Stimulated activated CD8-positive, alpha-beta memory T cell treated with anti-CD3 and anti-CD28 coated beads, Interleukin-15, amount 100 ng/mL, for 4 hours (primary cell): ENCODE measurements around the gene TNFRSF19.
"Not testable (repeated sequence)": the region's sequence is repeated elsewhere in the genome, so short reads cannot be mapped to it uniquely, and the experiment has no call there.

Experiments
- DNase-seq, 2 donors: peaks; one replicate each; pipeline ENCODE4 v3.0.0-alpha.2; 2020; ENCODE audit warnings: low read depth in 2 of 2

The TNFRSF19 gene

DNA sequence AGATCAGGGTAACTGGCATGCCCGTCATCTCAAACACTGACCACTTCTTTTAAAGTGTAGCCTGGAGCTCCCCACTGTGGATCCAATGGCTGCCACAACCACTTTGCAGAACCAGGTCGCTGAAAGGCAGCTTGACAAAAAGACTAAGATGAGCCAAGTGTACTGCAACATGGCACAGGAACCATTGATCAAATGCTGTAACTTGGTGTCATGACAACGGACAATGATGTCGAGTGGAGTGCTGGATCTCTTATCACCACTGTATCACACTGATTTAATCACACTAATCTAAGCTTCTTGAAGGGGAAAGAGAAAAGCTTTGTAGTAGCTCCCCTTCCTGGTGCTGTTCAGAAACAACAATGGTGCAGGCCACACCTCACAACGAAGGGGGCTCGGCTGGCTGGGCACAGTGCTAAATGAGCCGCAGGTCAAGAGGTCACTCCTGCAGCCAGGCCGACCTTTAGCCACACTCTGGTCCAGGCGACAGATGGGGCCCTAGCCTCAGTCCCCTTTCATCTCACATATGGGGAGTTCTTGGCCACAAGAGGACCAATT lies 2.2 kb upstream of the TNFRSF19 start:
- no peak for DNase-seq

DNA sequence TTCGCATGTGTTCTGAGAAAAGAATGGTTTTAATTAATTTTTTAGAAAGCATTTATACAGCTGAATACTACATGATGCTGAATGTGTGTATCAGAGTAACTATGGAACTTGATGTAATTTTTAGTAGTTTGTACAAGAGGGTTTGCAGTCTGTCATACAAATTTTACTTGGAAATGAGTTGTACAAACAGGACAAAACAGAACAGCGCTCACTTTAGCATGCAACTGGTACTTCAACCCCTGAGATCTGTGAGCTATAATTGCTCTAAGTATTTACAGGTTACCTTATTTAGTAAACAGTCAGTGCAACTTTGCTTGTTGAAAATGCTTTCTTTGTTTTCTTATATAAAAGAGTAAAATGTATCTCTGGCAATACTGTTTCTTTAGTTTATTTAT lies 706 bp downstream of the TNFRSF19 start:
- no peak for DNase-seq

DNA sequence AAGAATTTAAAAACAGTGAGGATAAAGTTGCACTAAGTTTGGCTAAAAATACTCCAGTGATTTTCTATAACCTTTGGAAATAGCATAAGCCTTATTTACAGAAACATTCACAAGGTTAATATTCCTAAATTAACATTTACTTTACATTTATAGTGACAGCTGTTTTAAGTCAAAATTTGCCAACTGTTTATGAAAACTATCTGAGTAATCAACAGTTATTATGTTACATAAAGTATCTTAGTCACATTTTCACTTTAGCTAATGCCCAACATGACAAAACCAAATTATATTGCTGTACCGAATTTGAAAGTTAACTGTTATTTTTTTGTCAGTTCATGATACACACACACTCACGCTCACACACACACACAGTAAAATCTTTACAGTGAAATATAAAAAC lies 1.2 kb downstream of the TNFRSF19 start:
- DNase-seq: no peak

DNA sequence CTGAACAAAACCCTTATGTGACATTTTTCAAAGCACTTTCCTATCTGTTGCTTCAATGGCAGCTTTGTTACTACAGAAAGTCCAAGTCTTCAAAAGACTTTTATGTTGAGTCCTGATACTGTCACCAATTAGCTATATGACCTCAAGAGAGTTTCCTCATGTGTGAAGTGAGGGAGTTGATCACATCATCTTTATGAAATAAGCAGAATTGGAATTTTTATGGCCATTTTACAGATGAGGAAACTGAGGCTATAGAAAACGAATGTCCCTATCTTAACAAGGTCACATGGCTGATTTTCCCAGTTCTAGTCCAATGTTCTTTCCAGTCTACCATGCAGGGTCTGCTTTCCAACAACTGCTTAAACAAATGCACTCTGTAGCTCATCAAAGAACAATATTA lies 2.6 kb downstream of the TNFRSF19 start:
- DNase-seq: no peak

DNA sequence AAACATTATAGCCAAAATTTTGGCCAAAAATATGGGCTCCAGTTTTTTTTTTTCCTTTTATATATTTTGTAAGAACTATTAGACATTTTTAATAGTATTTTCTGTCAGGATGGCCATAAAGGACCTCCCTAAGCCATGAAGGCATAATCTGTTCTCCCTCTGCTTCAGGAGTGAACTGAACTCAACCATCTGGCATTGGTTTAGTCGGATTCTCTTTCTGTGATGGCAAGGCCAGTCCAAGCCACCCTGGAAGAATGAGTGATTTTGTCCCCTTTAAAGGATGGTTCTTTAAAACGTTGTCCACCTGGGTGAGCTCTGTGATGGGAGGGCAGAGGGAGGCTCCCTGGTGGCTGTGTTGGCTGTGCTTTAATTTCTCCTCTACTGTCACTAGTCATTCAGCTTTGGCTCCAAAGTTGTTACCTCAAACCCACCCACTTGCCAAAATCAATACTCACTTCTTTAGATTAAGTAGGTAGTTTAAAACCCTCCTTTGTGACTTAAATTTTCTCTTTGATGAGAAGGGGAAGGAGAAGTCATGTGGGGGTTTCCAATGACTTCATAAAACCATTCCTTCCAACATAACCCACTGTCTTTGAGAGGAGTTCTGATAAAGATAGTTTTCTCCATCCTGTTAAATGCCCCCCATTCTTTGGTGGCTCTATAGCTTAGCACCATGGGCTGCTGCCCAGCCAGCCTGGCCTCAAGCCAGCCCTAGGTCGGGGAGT lies 4.4 kb downstream of the TNFRSF19 start:
- no peak for DNase-seq

DNA sequence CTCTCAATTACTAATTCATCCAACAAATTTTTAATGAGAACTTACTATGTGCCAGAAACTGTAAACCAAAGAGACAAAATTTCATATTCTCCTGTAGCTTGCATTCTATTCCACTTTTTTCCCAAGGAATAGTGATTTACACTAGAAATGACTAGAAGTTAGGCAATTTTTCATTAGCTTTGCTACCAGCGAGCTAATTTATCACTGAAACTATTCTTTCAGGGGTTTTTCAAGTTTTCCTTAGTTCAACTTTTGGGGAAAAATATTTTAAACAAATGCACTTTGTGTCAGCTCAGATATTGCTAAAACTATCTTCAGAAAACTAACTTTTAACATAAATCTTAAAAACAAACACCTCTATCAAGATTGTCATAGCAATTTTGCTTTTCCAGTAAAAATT lies 5.4 kb downstream of the TNFRSF19 start:
- no peak for DNase-seq

DNA sequence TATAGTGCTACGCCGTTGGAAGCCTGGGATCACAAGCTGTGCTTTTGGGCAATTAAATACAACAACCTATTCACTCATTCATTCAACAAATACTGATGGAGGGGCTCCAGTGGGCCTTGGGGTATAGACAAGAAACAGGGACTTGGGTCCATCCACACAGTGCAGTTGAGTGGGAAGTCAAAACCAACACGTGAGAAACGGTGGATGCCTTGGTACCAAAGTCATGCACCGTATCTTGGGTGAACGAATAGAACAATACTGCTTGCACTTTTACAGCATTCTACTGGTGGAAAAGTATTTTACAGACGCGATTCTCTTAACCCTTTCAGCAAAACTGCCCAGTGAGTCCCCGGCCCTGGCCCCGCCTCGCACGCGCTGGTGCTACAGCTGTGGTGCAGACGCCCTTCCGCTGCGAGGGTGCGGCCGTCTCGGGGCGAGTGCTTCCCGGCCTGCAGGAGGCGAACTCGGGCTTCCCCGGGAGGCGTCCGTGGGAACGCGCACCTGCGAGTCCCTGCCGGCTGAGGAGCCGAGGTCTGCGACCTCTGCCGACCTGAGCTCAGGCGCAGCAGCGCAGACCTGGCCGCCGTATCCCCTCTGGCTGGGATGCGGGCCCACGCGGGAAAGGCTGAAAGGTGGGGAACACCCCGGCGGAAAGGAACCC lies 8.3 kb downstream of the TNFRSF19 start:
- DNase-seq: peak; percentile 11 to 14

DNA sequence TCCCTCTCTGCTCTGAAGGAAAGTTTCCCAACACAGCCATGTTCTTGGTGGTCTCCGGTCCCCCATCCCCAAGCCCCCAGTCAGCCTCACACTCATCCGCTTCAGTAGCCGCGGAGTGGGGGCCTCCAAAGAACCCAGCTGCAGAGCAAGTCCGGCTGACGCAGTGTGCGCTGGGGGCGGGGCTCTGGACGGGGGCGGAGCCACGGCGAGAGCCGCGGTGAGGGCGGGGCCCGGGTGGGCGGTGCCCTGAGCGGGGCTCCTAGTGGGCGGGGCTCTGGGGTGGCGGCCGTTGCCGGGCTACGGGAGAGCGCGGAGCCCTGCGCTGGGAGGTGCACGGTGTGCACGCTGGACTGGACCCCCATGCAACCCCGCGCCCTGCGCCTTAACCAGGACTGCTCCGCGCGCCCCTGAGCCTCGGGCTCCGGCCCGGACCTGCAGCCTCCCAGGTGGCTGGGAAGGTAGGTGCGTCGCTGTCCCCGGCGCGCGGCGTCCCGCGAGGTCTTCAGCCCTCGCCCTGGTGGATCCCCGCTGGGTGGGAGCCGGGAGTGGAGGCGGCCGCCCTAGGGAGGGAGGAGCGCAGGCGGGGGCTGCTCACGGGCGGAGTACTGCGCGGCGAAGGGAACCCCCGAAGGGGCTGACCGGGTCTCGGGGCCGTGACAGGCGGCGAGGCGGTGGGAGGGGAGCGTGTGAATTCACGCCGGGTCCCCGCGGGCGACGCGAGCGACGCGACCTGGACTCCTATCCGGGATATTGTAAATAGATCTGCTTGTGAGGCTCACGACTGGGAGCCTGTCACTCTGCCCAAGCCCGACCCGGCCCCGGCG lies 9.1 kb downstream of the TNFRSF19 start:
- peak; percentile 81 to 85 for DNase-seq

DNA sequence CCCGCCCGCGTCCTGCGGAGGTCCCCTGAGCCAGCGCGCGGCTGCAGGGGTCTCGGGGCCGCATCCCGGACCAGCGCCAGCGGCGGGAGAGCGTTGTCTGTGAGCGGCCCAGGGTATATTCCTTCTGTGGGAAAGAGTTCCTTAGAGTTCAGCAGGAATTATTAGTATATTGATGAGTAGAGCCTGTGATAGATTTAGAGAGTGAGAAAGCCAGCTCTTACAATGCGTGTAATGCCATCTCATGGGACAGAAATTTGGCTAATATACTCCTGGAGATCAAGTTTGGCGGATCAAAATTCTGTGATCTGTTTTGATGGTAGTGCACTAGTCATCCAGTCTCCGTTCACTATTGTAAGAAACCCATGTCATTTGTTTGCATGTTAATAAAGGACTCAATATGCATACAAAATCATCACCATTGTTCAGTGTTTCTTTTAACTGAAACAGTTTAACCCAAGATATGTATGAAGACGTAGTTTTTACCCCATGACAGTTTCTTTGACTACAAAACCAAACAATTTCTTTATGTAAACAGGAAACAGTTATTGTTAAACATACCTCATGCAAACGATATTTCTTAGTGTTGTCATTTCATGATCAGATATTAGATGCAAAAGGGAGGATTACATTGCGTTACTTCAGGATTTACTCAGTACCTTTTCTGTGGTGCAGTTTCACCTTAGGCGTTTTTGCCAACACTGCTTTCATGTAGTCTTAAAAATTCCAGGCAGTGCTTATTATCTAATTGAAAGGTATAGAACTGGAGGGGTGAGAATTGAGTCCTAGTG lies 9.9 kb downstream of the TNFRSF19 start:
- DNase-seq: no peak

DNA sequence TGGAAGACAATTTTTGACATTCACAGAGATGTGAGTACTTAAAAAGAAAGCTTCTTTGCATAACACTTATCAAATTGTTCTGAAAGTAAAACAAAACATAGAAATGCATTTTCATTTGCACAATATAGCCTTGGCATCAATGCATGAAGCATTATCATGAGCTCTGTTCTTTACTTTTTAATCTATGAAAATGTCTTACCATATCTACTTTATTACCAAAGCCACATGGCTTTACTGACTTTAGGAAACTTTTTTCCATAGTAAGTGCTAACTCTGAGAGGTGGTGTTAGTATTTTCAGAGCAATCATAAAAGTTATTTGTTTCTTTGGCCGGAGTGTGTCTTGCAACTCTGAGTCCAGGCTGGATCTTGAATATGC lies 10.5 kb downstream of the TNFRSF19 start:
- no peak for DNase-seq

DNA sequence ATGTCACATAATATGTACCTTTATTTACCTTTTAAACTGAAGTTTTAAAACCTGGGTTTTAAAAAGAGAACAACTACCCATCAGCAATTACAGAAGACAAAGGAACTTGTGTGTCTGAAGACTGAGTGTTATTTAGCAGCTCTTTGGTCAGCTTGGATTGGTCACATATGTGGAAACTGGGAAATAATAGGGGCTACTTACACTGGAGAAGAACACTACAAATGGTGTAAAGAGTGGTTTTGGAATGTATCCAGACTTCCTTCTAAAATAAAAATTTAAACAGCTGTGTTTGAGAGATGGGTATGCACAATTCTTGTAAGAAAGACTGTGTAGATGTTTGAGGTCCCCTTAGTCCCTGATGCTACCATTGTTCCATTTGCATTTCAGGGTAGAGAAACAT lies 13.3 kb downstream of the TNFRSF19 start:
- DNase-seq: no peak

DNA sequence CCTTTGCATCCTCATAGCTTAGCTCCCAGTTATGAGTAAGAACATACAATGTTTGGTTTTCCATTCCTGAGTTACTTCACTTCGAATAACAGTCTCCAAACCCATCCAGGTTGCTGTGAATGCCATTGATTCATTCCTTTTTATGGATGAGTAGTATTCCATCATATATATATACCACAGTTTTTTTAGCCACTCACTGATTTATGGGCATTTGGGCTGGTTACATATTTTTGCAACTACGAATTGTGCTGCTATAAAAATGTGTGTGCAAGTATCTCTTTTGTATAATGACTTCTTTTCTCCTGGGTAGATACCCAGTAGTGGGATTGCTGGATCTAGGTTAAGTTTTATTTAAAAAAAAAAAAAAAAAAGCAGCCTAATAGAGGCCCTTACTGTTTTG lies 14.1 kb downstream of the TNFRSF19 start:
- DNase-seq: no peak

DNA sequence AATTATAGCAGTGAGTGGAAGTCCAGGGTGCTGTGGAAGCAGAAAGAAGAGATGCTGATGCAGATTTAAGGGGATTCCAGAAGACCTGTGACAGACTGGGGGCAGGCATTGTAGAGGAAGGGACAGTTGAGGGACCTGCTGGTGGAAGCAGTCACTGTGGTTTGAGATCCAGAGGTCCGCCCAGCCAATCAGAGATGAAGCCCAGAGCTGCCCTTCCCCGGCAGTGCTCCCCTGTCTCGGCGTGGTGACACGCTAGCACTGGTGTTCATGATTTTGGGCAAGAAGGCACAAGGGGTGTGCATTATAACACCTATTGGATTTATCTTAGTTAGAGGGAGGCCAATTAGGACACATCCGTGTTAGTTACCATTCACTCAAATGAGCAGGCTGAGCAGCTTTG lies 16.1 kb downstream of the TNFRSF19 start:
- DNase-seq: no peak

DNA sequence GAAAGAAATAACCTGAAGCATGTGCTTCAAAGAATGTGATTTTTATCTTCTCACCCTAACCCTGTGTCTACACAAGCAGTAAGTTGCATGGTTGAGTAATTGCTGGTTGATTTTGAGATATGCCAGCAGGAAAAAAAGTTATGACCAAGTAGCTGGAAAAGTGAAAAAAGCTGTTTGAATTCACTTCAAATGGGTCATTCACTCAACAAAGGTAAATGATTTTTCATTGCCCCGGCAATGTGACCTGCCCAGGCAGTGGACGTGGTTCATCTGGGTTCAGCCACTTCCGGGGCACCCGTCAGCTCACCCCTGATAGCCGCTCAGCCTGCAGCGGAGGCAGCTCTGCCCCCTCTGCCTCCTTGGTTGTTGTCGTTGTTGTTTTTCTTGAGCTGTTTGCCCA lies 18.5 kb downstream of the TNFRSF19 start:
- DNase-seq: no peak

DNA sequence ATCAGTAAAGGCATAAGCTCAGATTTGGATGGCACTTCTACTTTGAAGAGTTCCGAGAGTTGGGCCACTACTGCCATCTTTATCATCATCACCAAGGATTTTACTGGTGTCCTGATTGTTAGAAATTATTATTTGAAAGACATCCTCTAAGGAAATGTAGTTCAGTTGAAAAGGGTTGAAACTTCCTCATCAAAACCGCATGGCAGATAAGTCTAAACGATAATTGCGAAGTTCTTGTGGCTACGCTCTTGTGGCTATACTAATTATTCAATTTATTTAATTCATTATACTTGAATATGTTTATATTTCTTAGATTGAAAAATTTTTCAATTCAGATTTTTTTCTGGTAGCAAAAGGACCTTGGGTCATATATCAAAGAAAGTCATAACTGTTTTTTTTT lies 22.4 kb downstream of the TNFRSF19 start:
- no peak for DNase-seq

DNA sequence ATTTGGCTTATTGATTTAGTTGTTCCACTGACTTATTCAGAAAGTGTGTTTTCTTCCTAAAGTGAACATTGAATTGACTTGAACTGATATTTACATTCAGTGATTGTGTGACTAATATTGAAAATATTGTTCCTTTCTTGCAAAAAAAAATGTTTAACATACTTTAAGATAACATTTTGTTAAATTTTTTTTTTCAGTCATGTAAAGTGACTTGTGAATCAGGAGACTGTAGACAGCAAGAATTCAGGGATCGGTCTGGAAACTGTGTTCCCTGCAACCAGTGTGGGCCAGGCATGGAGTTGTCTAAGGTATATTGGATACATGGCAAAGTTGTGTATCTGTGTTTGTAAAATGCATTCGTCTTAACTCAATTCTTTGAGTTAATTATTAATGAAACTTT lies 22.9 kb downstream of the TNFRSF19 start:
- no peak for DNase-seq

DNA sequence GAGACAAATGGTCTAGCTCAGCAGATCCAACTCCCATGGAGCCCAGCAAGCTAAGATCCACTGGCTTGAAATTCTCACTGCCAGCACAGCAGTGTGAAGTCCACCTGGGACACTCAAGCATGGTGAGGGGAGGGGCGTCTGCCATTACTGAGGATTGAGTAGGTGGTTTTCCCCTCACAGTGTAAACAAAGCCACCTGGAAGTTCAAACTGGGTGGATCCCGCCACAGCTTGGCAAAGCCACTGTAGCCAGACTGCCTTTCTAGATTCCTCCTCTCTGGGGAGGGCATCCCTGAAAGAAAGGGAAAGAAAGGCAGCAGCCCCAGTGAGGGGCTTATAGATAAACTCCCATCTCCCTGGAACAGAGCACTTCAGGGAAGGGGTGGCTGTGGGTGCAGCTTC lies 24.1 kb downstream of the TNFRSF19 start:
- DNase-seq: not testable (repeated sequence)

DNA sequence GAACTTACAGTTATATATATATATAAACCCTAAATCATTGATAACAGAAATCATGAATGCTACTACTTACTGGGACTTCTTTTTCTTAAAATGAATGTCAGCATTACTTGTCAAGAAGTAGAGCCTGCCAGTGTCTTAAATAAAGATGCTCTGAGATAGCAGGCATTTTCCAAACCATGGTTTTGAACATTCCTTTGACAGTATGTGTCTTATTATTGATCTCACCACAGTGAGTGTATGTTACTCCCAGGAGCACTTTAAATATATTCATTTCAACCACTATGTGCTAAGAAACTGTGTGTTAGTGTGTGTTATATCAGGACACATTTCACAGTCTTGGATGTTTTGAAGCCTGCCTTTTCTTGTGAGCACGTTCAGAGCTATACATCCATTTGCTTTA lies 28.2 kb downstream of the TNFRSF19 start:
- DNase-seq: no peak

DNA sequence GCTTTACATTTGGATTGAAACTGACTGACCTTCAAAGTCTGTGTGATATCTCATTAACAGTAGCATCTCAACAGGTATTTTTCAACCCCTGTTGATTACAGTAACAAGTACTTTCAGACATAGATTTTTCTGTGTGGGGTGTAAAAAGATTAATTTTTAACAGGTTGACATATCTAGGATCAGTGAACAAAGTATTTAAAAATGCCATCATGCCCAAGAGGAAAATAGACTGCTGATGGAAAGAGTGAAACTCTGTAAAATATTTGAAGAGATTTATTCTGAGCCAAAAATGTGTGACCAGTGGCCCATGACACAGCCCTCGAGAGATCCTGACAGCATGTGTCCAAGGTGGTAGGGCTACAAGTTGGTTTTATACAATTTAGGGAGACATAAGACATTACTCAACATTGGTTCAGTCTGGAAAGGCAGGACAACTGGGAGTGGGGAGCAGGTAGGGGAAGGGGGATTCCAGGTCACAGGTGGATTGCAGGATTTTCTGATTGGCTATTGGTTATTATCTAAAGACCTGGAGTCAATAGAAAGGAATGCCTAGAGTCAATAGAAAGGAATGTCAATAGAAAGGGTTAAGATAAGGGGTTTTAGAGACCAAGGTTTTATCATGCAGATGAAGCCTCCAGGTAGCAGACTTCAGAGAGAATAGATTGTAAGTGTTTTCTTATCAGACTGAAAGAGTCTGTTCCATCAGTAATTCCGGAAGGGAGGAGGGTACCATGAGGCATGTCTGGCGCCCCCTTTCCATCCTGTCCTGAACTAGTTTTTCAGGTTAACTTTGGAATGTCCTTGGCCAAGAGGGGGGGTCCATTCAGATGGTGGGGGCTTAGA lies 29.1 kb downstream of the TNFRSF19 start:
- no peak for DNase-seq

DNA sequence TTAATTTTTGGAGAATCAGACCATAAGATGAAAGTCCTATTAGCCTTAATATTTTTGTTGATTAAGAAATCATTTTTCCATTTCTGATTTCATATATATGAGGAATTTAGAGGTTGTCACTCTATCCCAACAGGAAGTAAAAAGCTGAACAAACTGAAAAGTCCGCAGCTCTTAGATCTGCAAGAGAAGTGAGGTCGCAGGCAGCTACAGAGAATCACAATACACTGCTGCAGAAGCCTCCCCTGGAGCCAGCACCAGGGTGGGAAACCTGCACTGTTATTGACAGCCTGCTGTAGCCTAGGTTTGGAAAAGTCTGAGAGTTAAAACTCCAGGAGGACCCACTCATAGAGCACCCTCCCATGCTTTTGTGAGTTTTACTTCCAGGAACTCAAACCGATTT lies 29.9 kb downstream of the TNFRSF19 start:
- no peak for DNase-seq

DNA sequence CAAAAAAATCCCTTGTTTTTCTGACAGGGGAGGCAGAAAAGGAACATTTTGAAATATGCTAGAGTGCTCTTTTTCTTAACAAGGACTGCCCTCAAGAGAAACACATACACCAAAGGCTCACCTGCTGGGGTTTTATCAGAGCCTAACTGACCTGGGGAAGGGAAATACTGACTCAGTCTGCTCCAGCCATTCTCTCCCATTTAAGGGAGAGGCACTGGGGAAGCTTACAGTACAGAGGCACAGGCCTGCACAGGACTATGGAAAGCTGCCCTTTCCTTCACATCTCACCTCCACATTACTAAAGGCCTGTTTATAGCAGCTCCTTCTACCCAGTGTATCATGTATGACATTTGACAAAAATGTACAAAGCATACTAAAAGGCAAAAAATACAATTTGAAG lies 30.3 kb downstream of the TNFRSF19 start:
- DNase-seq: no peak
